HepG2 (cell line): ENCODE results near the gene ZNF771. TPM values are rescaled to one million over a fixed set of nuclear protein-coding genes. Genes with fewer than 3 reads are reported as not detected.

ENCODE experiments used
- ATAC-seq: fragments of 200-7000 bp; cut with Tn5 transposase; 3 replicates; pipeline ENCODE4 v1.9.1; 2020; ENCODE audit warnings: mild to moderate bottlenecking, moderate library complexity
- BruUV-seq: library from RNA; stranded (reverse); fragments of 400-500 nt; replicated peaks from 2 replicates; lab custom pipeline; 2021; lab: Mats Ljungman, UMichigan
- CTCF ChIA-PET: fragments of 300-600 bp; formaldehyde crosslinking; extraction: SDS; loops from one replicate; lab custom pipeline; 2021; ENCODE audit warnings: low total read pairs, inconsistent platforms, low intra/inter-chr PET ratio; lab: Yijun Ruan, JAX
- POLR2A ChIA-PET: fragments of 350-600 bp; sonication (Branson Sonifier 250); formaldehyde crosslinking; loops from one replicate; lab custom pipeline; 2020; ENCODE audit warnings: antibody characterized with exemption, inconsistent platforms; lab: Yijun Ruan, JAX
- DNase-seq: peaks from one replicate; pipeline ENCODE4 v3.0.0-alpha.2; 2015; ENCODE audit warnings: low spot score
- FAIRE-seq: peaks from 3 replicates; lab custom pipeline; 2011; peaks lifted over from hg19 to GRCh38; lab: Jason Lieb, UNC
- H2AFZ ChIP-seq: one replicate; pipeline ENCODE4 v1.6.1; 2011; ENCODE audit warnings: low read length, inconsistent platforms
- H3K27ac ChIP-seq: fragments of 300-600 bp; 3 replicates; pipeline ENCODE4 v1.8.0; 2011; ENCODE audit warnings: mixed run types, mild to moderate bottlenecking, mixed read lengths, low read length, inconsistent platforms; ENCODE audit not compliant: insufficient read depth; ENCODE audit errors: extremely low read length
- H3K27me3 ChIP-seq, 2 experiments: fragments of 200-600 bp in 1 of 2; 2 replicates in 1 of 2; 3 replicates in 1 of 2; pipeline versions ENCODE4 v1.6.0 to v1.8.0; 2011; ENCODE audit warnings: low read length in 2 of 2, mild to moderate bottlenecking in 2 of 2, moderate library complexity in 2 of 2, inconsistent platforms in 1 of 2; ENCODE audit not compliant: insufficient read depth in 2 of 2, control insufficient read depth in 1 of 2
- H3K36me3 ChIP-seq, 2 experiments: fragments of 200-600 bp in 1 of 2; replicated peaks in 1 of 2; 2 replicates in 1 of 2; 3 replicates in 1 of 2; pipeline versions ENCODE4 v1.5.1 to v1.8.0; 2011; ENCODE audit warnings: low read length in 2 of 2, inconsistent platforms in 1 of 2; ENCODE audit not compliant: insufficient read depth in 2 of 2, control insufficient read depth in 1 of 2
- H3K4me1 ChIP-seq: 2 replicates; pipeline ENCODE4 v1.5.1; 2012; ENCODE audit warnings: low read length, inconsistent platforms; ENCODE audit not compliant: insufficient read depth
- H3K4me2 ChIP-seq: 2 replicates; pipeline ENCODE4 v1.6.0; 2011; ENCODE audit warnings: low read depth, low read length, inconsistent platforms
- H3K4me3 ChIP-seq, 3 experiments: fragments of 200-600 bp in 1 of 3; sonication (generic), shearing (Covaris generic) in 1 of 3; replicated peaks in 1 of 3; 2 replicates each; pipeline ENCODE4 v1.5.1; 2011 to 2016; ENCODE audit warnings: low read length in 3 of 3, inconsistent platforms in 2 of 3, low read depth in 2 of 3, mild to moderate bottlenecking in 2 of 3, control low read depth in 1 of 3, mixed read lengths in 1 of 3; ENCODE audit not compliant: insufficient read depth in 1 of 3
- H3K79me2 ChIP-seq: one replicate; pipeline ENCODE4 v1.6.1; 2011; ENCODE audit warnings: low read length, inconsistent platforms; ENCODE audit not compliant: insufficient read depth
- H3K9ac ChIP-seq: 2 replicates; pipeline ENCODE4 v1.6.0; 2011; ENCODE audit warnings: mild to moderate bottlenecking, low read depth, low read length, inconsistent platforms; ENCODE audit not compliant: insufficient read depth
- H3K9me3 ChIP-seq: 2 replicates; pipeline ENCODE4 v1.5.1; 2012; ENCODE audit warnings: mild to moderate bottlenecking, low read length
- H4K20me1 ChIP-seq: 2 replicates; pipeline ENCODE4 v1.6.0; 2011; ENCODE audit warnings: inconsistent platforms, mild to moderate bottlenecking, low read length, moderate library complexity; ENCODE audit not compliant: insufficient read depth
- AHDC1 ChIP-seq: sonication (generic); formaldehyde crosslinking; IDR thresholded peaks from 2 replicates; pipeline ENCODE4 v1.5.1; 2020; ENCODE audit warnings: mild to moderate bottlenecking, missing genetic modification reagents, borderline replicate concordance
- BORCS8-MEF2B ChIP-seq: sonication (generic); formaldehyde crosslinking; IDR thresholded peaks from 2 replicates; pipeline ENCODE4 v1.8.0; 2022; ENCODE audit warnings: mild to moderate bottlenecking, missing genetic modification reagents
- FOXM1 ChIP-seq: sonication (generic); formaldehyde crosslinking; IDR thresholded peaks from 2 replicates; pipeline ENCODE4 v1.5.0; 2020; ENCODE audit warnings: missing genetic modification reagents
- HMGXB4 ChIP-seq, 2 experiments: sonication (generic) in 1 of 2; formaldehyde crosslinking in 1 of 2; IDR thresholded peaks; 2 replicates each; pipeline versions ENCODE4 v1.4.0 to v1.6.1; 2018 to 2020; ENCODE audit warnings: missing genetic modification reagents in 2 of 2, borderline replicate concordance in 1 of 2, low read depth in 1 of 2, mild to moderate bottlenecking in 1 of 2, missing biosample characterization in 1 of 2
- ISX ChIP-seq: sonication (generic); formaldehyde crosslinking; conservative IDR thresholded peaks from 2 replicates; pipeline ENCODE4 v1.5.0; 2020; ENCODE audit warnings: missing genetic modification reagents
- ONECUT2 ChIP-seq: sonication (generic); formaldehyde crosslinking; IDR thresholded peaks from 2 replicates; pipeline ENCODE4 v1.4.0; 2020; ENCODE audit warnings: missing genetic modification reagents
- RERE ChIP-seq: IDR thresholded peaks from 2 replicates; pipeline ENCODE4 v1.6.1; 2016; ENCODE audit warnings: low read depth, missing genetic modification reagents, missing compliant biosample characterization
- ZNF580 ChIP-seq: IDR thresholded peaks from 2 replicates; pipeline ENCODE4 v1.6.1; 2016; ENCODE audit warnings: low read depth, borderline replicate concordance
- ZNF772 ChIP-seq: sonication (generic); formaldehyde crosslinking; IDR thresholded peaks from 2 replicates; pipeline ENCODE4 v1.5.0; 2020; ENCODE audit warnings: mild to moderate bottlenecking, missing genetic modification reagents
- WGBS: methylation state at CpG from one replicate; pipeline ENCODE4 v1.1.6; 2017; ENCODE audit warnings: low lambda C conversion rate; 5-methylcytosine and 5-hydroxymethylcytosine counted together
- in situ Hi-C: cut with HindIII; loops from 2 replicates; pipeline ENCODE4 v1.10.0; 2017; ENCODE audit warnings: low pct_unique_long_range_greater_than_20kb; ENCODE audit not compliant: extremely low pct_ligation_motif_present
- intact Hi-C: fragments of 100-400 bp; cut with micrococcal nuclease; formaldehyde crosslinking; loops from one replicate; pipeline ENCODE4 v1.10.0; 2022; ENCODE audit not compliant: unreplicated experiment
- polyA plus RNA-seq, 8 experiments: library from polyadenylated mRNA; depleted of rRNA in 3 of 8; stranded (reverse) in 7 of 8; unstranded in 1 of 8; fragments of >200 nt; fragmentation: Illumina TruSeq in 4 of 8; extraction: Trizol in 4 of 8; gene quantifications; 2 replicates each; pipeline versions ENCODE4 v1.2.1 to v1.2.3, GENCODE V29; 2011 to 2016; ENCODE audit warnings: low read depth in 4 of 8, missing spikeins in 1 of 8, mixed read lengths in 1 of 8; ENCODE audit not compliant: insufficient read depth in 1 of 8
- total RNA-seq, 5 experiments: library from RNA; depleted of rRNA; stranded (reverse); fragments of >200 nt; fragmentation: Illumina TruSeq; extraction: Trizol; gene quantifications; 2 replicates each; pipeline ENCODE4 v1.2.3, GENCODE V29; 2016; ENCODE audit warnings: low read depth in 1 of 5

ZNF771 gene
- total and polyA plus RNA-seq, 2 of the 13 experiments (the other 11 are each of a cell fraction or from before 2014, with no cell fraction given), result 5.0 to 11.8 TPM

GRCh38 chr16:30449116-30449435 is 41.7 kb downstream of the ZNF771 start:
- Histone ChIP-seq H3K4me3 (no peak overlapping the region), H3K27ac (peak overlapping the region; percentile 16), H3K4me2 (peak overlapping the region; percentile 62), H3K4me1 (peaks cover 92% of the 10 kb centered on the region), H3K9me3 (no peaks in the 10 kb centered on the region), H3K36me3 (no peaks in the 10 kb centered on the region; a peak in 2 of 5 replicates), H3K79me2 (peaks cover 16% of the 10 kb centered on the region), H4K20me1 (peaks cover 12% of the 10 kb centered on the region), H2AFZ (no peak overlapping the region), H3K9ac (no peak overlapping the region), H3K27me3 (no peaks in the 10 kb centered on the region; a peak in 1 of 5 replicates)
- intact Hi-C loops, result loop anchor here (2.0 kb wide), 1 partner anchor 78 kb away; the partner anchor contains the start of gene ZNF768
- BruUV-seq, result no TSS peak
- in situ Hi-C loops, result no loop called here
- WGBS, result 15% methylated on average over 3 of the region's 3 CpGs
- DNase-seq (peak; percentile 86), FAIRE-seq (peak; percentile 42), ATAC-seq (no peak)
- POLR2A ChIA-PET, result interaction anchor here (0.8 to 4.6 kb wide), 5 partner anchors 10 to 161 kb away, joined by 3 to 29 read pairs (median 8); partner anchors contain the start of genes DCTPP1 and ZNF689
- CTCF ChIA-PET, result interaction anchor here (1.2 to 2.1 kb wide), 4 partner anchors 19 to 179 kb away, joined by 3 to 11 read pairs (median 4); partner anchors contain the start of gene DCTPP1
- TF ChIP-seq AHDC1 (CRISPR knock-in tag), result peak; percentile 49; the same call in 1 of the 2 replicates
- no peak for TF ChIP-seq FOXM1
- no peak for TF ChIP-seq ISX (CRISPR knock-in tag)
- no peak for TF ChIP-seq ONECUT2 (CRISPR knock-in tag)
- TF ChIP-seq BORCS8-MEF2B (CRISPR knock-in tag), result no peak
- TF ChIP-seq ZNF772, result peak; percentile 16; the same call in 1 of the 2 replicates
- 0 out of 4 replicates have a peak, but pooled peaks of 1 of the 2 experiments have one; percentile 34 for TF ChIP-seq HMGXB4 (CRISPR knock-in tag; IDR thresholded peaks at IDR 0.05; ENCODE audit: borderline replicate concordance in 1 of 2, low read depth in 1 of 2)
- peak; percentile 72; the same call in 1 of the 2 replicates for TF ChIP-seq ZNF580
- TF ChIP-seq RERE, result peak; percentile 57; the same call in 1 of the 2 replicates
